SK-N-SH (cell line): ENCODE measurements around the gene WDR26.

Experiments used
- CHD2 ChIP-seq: fragments of 150-350 bp; IDR thresholded peaks from 2 replicates; pipeline ENCODE4 v1.6.1; 2018; ENCODE audit warnings: low read length; ENCODE audit not compliant: partially characterized antibody
- CTCF ChIP-seq: fragments of 200-600 bp; sonication (generic); IDR thresholded peaks from 2 replicates; pipeline ENCODE4 v1.6.1; 2017; ENCODE audit warnings: antibody characterized with exemption, mild to moderate bottlenecking, moderate library complexity
- RXRA ChIP-seq: IDR thresholded peaks from 2 replicates; pipeline ENCODE4 v1.4.0; 2012; ENCODE audit warnings: low read depth, mild to moderate bottlenecking, borderline replicate concordance

- TF ChIP-seq CTCF (no peak), CHD2 (no peak), RXRA (no peak)
Observed at GRCh38 chr1:224390517-224390916, 44.1 kb downstream of the WDR26 start.
